Adrenal gland (tissue), 19 donors: Measurements from ENCODE around the gene HOMEZ. TPM values are rescaled to one million over a fixed set of nuclear protein-coding genes. Genes with fewer than 3 reads are reported as not detected.

Experiments used
- DNase-seq, 7 donors: peaks; one replicate each; pipeline ENCODE4 v3.0.0-alpha.2; 2019 to 2020
- H3K27ac ChIP-seq, 5 donors: fragments of 200-600 bp; sonication (generic) in 4 of 5; 1 replicate in 3 of 5; 2 replicates in 2 of 5; pipeline versions ENCODE4 v1.5.1 to v1.8.0; 2016 to 2020; ENCODE audit warnings: mild to moderate bottlenecking in 1 of 5
- H3K27me3 ChIP-seq: fragments of 200-600 bp; 2 replicates; pipeline ENCODE4 v1.8.0; 2021
- H3K36me3 ChIP-seq, 2 donors: fragments of 200-600 bp; replicated peaks in 1 of 2; 1 replicate in 1 of 2; 2 replicates in 1 of 2; pipeline versions ENCODE4 v1.5.1 to v1.8.0; 2018 to 2022
- H3K4me1 ChIP-seq, 2 donors: fragments of 200-600 bp; replicated peaks in 1 of 2; 1 replicate in 1 of 2; 2 replicates in 1 of 2; pipeline versions ENCODE4 v1.5.1 to v1.8.0; 2018 to 2021
- H3K4me3 ChIP-seq, 4 donors: fragments of 200-600 bp; sonication (generic) in 3 of 4; one replicate each; pipeline ENCODE4 v1.5.1; 2016 to 2018
- H3K9me3 ChIP-seq, 3 donors: fragments of 200-600 bp; sonication (generic) in 1 of 3; replicated peaks in 1 of 3; 1 replicate in 2 of 3; 2 replicates in 1 of 3; pipeline versions ENCODE4 v1.5.1 to v1.8.0; 2016 to 2021
- POLR2A ChIP-seq, 2 donors: fragments of 450-650 bp; IDR thresholded peaks; one replicate each; pipeline ENCODE4 v1.6.1; 2017; ENCODE audit warnings: antibody characterized with exemption in 2 of 2, mild to moderate bottlenecking in 2 of 2, moderate library complexity in 1 of 2
- WGBS, 4 donors: extraction: QIAGEN DNeasy Blood & Tissue Kit in 2 of 4; methylation state at CpG; one replicate each; pipeline versions ENCODE4 v1.1.5 to v1.1.7; 2013 to 2017; 5-methylcytosine and 5-hydroxymethylcytosine counted together
- intact Hi-C, 2 donors: fragments of 100-400 bp; cut with DNase I; formaldehyde crosslinking; loops; one replicate each; pipeline versions ENCODE4 v1.14.1 to v1.15.0; 2022 to 2023
- long read RNA-seq, 10 donors: library from polyadenylated mRNA in 3 of 10; unstranded in 2 of 10; stranded (forward) in 1 of 10; transcript quantifications; one replicate each; pipeline ENCODE4 v2.0.0 and lab custom pipeline, GENCODE V29; 2021 to 2026
- polyA plus RNA-seq, 3 donors: library from polyadenylated mRNA; stranded (reverse); fragments of 200-250 nt in 2 of 3; fragments of 350-450 nt in 1 of 3; fragmentation: Illumina TruSeq in 1 of 3; extraction: RNeasy Lipid Tissue Mini Kit (QIAGEN cat#74804) in 1 of 3; gene quantifications; one replicate each; pipeline ENCODE4 v1.2.3, GENCODE V29; 2013 to 2014
- total RNA-seq, 9 donors: library from RNA; depleted of rRNA in 4 of 9; stranded (reverse); fragments of >200 nt in 4 of 9; fragments of 120-200 nt in 1 of 9; fragmentation: NEBNext Ultra II Directional in 1 of 9; extraction: Animal tissue kit (Norgen Biotek cat#: 25700) in 1 of 9; gene quantifications; one replicate each; pipeline versions ENCODE4 v1.1.0 to v1.2.4, GENCODE V29; 2013 to 2023
- TF ChIP-seq, protein P1 (sequence below), 6 experiments: fragments of 450-650 bp in 4 of 6; fragments of 200-600 bp in 2 of 6; sonication (generic) in 1 of 6; IDR thresholded peaks; 1 replicate in 5 of 6; 2 replicates in 1 of 6; pipeline versions ENCODE4 v1.5.1 to v1.8.0; 2016 to 2021; ENCODE audit warnings: antibody characterized with exemption in 6 of 6, mild to moderate bottlenecking in 2 of 6, moderate library complexity in 1 of 6
- donor health status: healthy with polysubstance abuse.
- donor health status: Bipolar disorder and iron deficiency.
- donor health status: DM: yes; HTN: yes; CAD: no.
- donor health status: DM: no; HTN: no; CAD: no.
- donor health status: DM: no; HTN: no; CAD: no.
- donor health status: DM: yes; HTN: yes; CAD: no.

The HOMEZ gene
- total RNA-seq (10 to 100 TPM in 4 of 9 donors, 1 to 10 TPM in 5; 4.7 to 14.8 (median 9.7) TPM), polyA plus RNA-seq (10 to 100 TPM in 1 of 3 donors, 1 to 10 TPM in 2; 4.5 to 15.0 (median 4.8) TPM)
- long read RNA-seq, donor 1, full-length matches to known transcripts, result 5 of 5 reads
- long read RNA-seq, donor 1, partial matches to known transcripts, result 0 of 5 reads
- long read RNA-seq, donor 1, other reads (novel, unspliced or antisense), result 0 of 5 reads
- long read RNA-seq, donor 2, full-length matches to known transcripts, result 1 of 1 reads
- long read RNA-seq, donor 2, partial matches to known transcripts, result 0 of 1 reads
- long read RNA-seq, donor 2, other reads (novel, unspliced or antisense), result 0 of 1 reads
- long read RNA-seq, donor 3, full-length matches to known transcripts, result 2 of 2 reads
- long read RNA-seq, donor 3, partial matches to known transcripts, result 0 of 2 reads
- long read RNA-seq, donor 3, other reads (novel, unspliced or antisense), result 0 of 2 reads
- long read RNA-seq, donor 4, result 0 reads
- long read RNA-seq, donor 5, full-length matches to known transcripts, result 6 of 9 reads
- long read RNA-seq, donor 5, partial matches to known transcripts, result 1 of 9 reads
- long read RNA-seq, donor 5, other reads (novel, unspliced or antisense), result 2 of 9 reads
- long read RNA-seq, donor 6, full-length matches to known transcripts, result 2 of 5 reads
- long read RNA-seq, donor 6, partial matches to known transcripts, result 2 of 5 reads
- long read RNA-seq, donor 6, other reads (novel, unspliced or antisense), result 1 of 5 reads
- long read RNA-seq, donor 7, result 0 reads
- long read RNA-seq, donor 8, full-length matches to known transcripts, result 4 of 4 reads
- long read RNA-seq, donor 8, partial matches to known transcripts, result 0 of 4 reads
- long read RNA-seq, donor 8, other reads (novel, unspliced or antisense), result 0 of 4 reads
- long read RNA-seq, donor 9, full-length matches to known transcripts, result 2 of 2 reads
- long read RNA-seq, donor 9, partial matches to known transcripts, result 0 of 2 reads
- long read RNA-seq, donor 9, other reads (novel, unspliced or antisense), result 0 of 2 reads
- long read RNA-seq, donor 10, full-length matches to known transcripts, result 2 of 2 reads
- long read RNA-seq, donor 10, partial matches to known transcripts, result 0 of 2 reads
- long read RNA-seq, donor 10, other reads (novel, unspliced or antisense), result 0 of 2 reads

DNA sequence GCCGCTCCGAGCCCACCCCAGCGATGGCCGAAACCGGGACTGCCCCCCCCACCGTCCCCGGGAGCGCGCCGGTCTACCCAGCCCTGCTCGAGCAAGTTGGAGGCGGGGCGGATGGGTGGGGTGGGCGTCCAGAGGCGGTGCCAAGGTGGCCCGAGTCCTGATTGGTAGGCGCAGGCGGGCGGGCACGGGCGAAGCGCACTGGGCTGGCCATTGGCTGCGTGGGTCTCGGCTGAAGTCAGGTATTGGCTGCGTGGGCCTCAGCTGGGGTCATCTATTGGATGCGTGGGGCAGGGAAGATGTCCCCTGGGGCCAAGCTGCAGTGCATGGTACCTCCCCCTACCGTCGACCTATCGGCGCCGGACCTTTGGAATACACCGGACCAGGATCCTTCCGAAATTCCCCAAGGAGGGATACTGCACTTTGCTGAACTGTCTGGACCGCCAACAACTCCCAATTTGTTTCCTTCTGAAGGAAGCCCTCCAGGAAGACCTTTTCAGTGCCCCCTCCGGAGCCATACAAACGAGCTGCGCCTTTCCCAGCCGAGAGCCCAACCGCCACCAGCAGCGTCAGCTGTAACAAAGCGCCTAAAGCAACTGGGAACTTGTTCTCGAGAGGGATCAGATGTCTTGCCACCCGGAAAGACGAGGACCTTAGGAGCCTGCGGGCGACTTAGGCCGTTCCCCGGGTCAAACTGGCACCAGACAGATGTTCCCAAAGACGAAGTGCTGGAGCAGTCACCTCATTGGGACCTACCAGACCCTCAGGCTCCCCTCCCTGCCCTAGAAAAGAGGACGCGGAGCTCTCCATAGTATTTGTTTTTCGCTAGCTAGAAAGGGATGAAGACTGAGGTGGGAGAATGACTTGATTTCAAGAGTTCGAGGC is at the start of gene HOMEZ:
Gene HOMEZ (minus strand): TSS at position 113 of the 882 bp plus-strand sequence. CDS start 180 bp downstream, outside the sequence.
- TF ChIP-seq, protein P1, sequence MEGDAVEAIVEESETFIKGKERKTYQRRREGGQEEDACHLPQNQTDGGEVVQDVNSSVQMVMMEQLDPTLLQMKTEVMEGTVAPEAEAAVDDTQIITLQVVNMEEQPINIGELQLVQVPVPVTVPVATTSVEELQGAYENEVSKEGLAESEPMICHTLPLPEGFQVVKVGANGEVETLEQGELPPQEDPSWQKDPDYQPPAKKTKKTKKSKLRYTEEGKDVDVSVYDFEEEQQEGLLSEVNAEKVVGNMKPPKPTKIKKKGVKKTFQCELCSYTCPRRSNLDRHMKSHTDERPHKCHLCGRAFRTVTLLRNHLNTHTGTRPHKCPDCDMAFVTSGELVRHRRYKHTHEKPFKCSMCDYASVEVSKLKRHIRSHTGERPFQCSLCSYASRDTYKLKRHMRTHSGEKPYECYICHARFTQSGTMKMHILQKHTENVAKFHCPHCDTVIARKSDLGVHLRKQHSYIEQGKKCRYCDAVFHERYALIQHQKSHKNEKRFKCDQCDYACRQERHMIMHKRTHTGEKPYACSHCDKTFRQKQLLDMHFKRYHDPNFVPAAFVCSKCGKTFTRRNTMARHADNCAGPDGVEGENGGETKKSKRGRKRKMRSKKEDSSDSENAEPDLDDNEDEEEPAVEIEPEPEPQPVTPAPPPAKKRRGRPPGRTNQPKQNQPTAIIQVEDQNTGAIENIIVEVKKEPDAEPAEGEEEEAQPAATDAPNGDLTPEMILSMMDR (IDR thresholded peaks at IDR 0.05), result peak in 1 of 6 experiments; percentile 18
- TF ChIP-seq POLR2A (IDR thresholded peaks at IDR 0.05), result peak; percentile 59 to 91
- peaks cover 12 to 21% of the 10 kb centered on the region in 2 donors for H3K4me1 ChIP-seq
- DNase-seq, result peak; percentile 98 to 100 (median 99)
- H3K27ac ChIP-seq, result peak within 1 kb of the TSS; percentile 76 to 92 (median 88)
- H3K36me3 ChIP-seq, result no peaks in the 10 kb centered on the region
- peaks cover 5% of the 10 kb centered on the region for H3K27me3 ChIP-seq
- no peaks in the 10 kb centered on the region for H3K9me3 ChIP-seq
- 0 to 4% (median 1%) methylated on average over 12 to 53 of the region's 53 CpGs for WGBS, 4 donors
- peak within 1 kb of the TSS; percentile 33 to 93 (median 69) for H3K4me3 ChIP-seq
- intact Hi-C loops, result no loop called here

- 82 to 90% (median 87%) methylated on average over 5 of the region's 5 CpGs for WGBS, 4 donors
- Histone ChIP-seq H3K27ac (no peak overlapping the region), H3K36me3 (no peaks in the 10 kb centered on the region), H3K9me3 (no peaks in the 10 kb centered on the region), H3K4me1 (no peaks in the 10 kb centered on the region), H3K27me3 (no peaks in the 10 kb centered on the region), H3K4me3 (no peak overlapping the region)
- no peak for TF ChIP-seq POLR2A (IDR thresholded peaks at IDR 0.05)
- TF ChIP-seq, protein P1 (IDR thresholded peaks at IDR 0.05), result no peak
- peak in 1 of 7 donors; percentile 18 for DNase-seq
- intact Hi-C loops, result loop anchor here in 1 of 2 donors (10.0 kb wide), 1 partner anchor 229 kb away; the partner anchor contains the start of gene AP1G2
These were observed 49.7 kb upstream of the HOMEZ start for GRCh38 chr14:23335623-23336022.

- TF ChIP-seq, protein P1 (IDR thresholded peaks at IDR 0.05), result peak; percentile 79 to 91 (median 86)
- TF ChIP-seq POLR2A (IDR thresholded peaks at IDR 0.05), result no peak
- no peaks in the 10 kb centered on the region for H3K27me3 ChIP-seq
- H3K36me3 ChIP-seq, result peaks cover 0 to 24% of the 10 kb centered on the region in 2 donors
- H3K27ac ChIP-seq, result no peak overlapping the region
- no peaks in the 10 kb centered on the region for H3K9me3 ChIP-seq
- intact Hi-C loops, result loop anchor here in 1 of 2 donors (2.0 to 10.0 kb wide), 3 partner anchors 51 to 237 kb away; partner anchors contain the start of gene AP1G2
- H3K4me3 ChIP-seq, result no peak overlapping the region
- 31 to 40% (median 36%) methylated on average over 4 of the region's 4 CpGs for WGBS, 4 donors
- peaks cover 2 to 10% of the 10 kb centered on the region in 2 donors for H3K4me1 ChIP-seq
- DNase-seq, result peak; percentile 68 to 89 (median 78)
These were observed 42.2 kb upstream of the HOMEZ start for GRCh38 chr14:23327947-23328744.
